ENCODE data around the gene CRTC1. TPM values are rescaled to one million over a fixed set of nuclear protein-coding genes. Genes with fewer than 3 reads are reported as not detected.

CRTC1 gene
- total and polyA plus RNA-seq, 9 of the 15 experiments (the other 6 are each of a cell fraction or from before 2014, with no cell fraction given), result 0.25 to 3.8 (median 1.2) TPM; not detected in 2

DNA sequence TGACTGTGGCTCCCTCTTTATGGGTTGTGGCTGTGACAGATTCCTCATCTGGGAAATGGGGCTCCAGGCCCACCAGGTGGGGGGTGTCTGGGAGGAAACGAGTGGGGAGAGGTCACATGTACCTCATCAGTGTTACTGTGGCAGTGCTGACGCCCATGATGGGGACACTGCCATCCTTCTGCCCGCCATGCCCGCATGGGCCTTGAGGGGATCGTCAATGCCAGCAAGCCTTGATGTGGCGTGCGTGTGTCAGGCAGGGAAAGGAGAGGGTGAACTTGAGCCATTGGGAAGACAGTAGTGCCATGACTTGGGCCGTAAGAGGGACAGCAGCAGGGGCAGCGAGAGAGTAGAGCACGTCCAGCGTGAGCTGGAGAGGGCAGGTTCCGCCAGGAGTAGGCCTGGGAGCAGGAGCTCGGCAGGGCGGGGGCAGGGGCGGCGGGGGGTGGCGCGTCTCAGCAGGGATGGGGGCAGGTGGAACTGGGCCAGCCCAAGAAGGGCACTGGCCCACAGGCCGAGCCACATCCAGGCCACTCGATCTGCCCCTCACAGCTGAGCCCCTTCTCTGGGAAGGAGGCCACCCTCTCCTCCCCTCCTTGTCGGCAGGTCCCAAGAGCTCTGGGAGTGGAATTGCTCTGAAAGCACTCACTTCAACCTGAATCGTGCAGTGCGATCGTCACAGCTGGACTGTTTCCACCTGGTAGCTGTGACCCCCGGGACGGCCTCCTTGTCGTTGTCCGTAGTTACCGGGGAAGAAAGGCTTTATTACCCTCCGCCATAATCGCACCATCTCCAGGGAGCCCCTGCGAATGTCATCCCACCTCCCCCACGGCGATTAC is 36.7 kb upstream of the CRTC1 start:
- peak; percentile 66 for FAIRE-seq
- BruUV-seq (replicated peaks), result no TSS peak
- H3K9me1 ChIP-seq (ENCODE audit: control insufficient read depth, insufficient read depth, low read length), result peaks cover 5% of the 10 kb centered on the region
- peaks cover 6 to 52% of the 10 kb centered on the region in 2 experiments; a peak in 3 of 5 replicates for H3K4me1 ChIP-seq (replicated peaks in 1 of 2; ENCODE audit: control insufficient read depth in 2 of 2, insufficient read depth in 2 of 2, low read length in 2 of 2)
- H4K20me1 ChIP-seq (replicated peaks; ENCODE audit: control insufficient read depth, insufficient read depth, low read length), result peaks cover 38% of the 10 kb centered on the region
- in situ Hi-C loops (cut with MboI) (no loop called here), intact Hi-C loops (cut with micrococcal nuclease) (no loop called here)
- TF ChIP-seq ZNF609 (CRISPR knock-in tag; IDR thresholded peaks at IDR 0.05; ENCODE audit: borderline replicate concordance) (no peak), FOXM1 (IDR thresholded peaks at IDR 0.05; ENCODE audit: low read depth) (no peak), FOXM1 (CRISPR knock-in tag; IDR thresholded peaks at IDR 0.05; ENCODE audit: low read depth) (no peak), ZBTB7A (IDR thresholded peaks at IDR 0.05; ENCODE audit: borderline replicate concordance, control insufficient read depth, low read depth, low read length) (0 out of 2 replicates have a peak, but pooled peaks have one; percentile 12), NRF1 (conservative IDR thresholded peaks at IDR 0.05 in 1 of 2, IDR thresholded peaks at IDR 0.05 in 1 of 2) (no peak), PRDM10 (IDR thresholded peaks at IDR 0.05; ENCODE audit: partially characterized antibody) (peak; percentile 30), MYBL2 (IDR thresholded peaks at IDR 0.05; ENCODE audit: low read depth) (no peak), MYBL2 (CRISPR knock-in tag; IDR thresholded peaks at IDR 0.05; ENCODE audit: borderline replicate concordance) (no peak), ZNF384 (IDR thresholded peaks at IDR 0.05; ENCODE audit: low read depth, low read length) (no peak), RBFOX2 (IDR thresholded peaks at IDR 0.05; ENCODE audit: low read depth, low read length) (0 out of 2 replicates have a peak, but pooled peaks have one; percentile 16)
- no peaks in the 10 kb centered on the region for H3K27me3 ChIP-seq (ENCODE audit: control insufficient read depth in 2 of 2, insufficient read depth in 2 of 2, low read length in 2 of 2)
- no peak overlapping the region for H3K4me3 ChIP-seq
- 44% methylated on average over 32 of the region's 34 CpGs for WGBS (ENCODE audit: insufficient coverage, low coverage, missing lambda C conversion rate)
- peak overlapping the region; percentile 46 for H3K4me2 ChIP-seq (ENCODE audit: insufficient read depth, low read length)
- H3K36me3 ChIP-seq (ENCODE audit: control insufficient read depth, insufficient read depth, low read length), result peaks cover 2% of the 10 kb centered on the region; the same call in 1 of the 3 replicates
- POLR2A ChIA-PET, result interaction anchor here (0.6 to 1.2 kb wide), 4 partner anchors 9 to 23 kb away, joined by 3 to 8 read pairs (median 4); no protein-coding TSS in a partner anchor
- peak in 1 of 4 experiments; percentile 35 for DNase-seq (ENCODE audit: extremely low read depth in 1 of 4, low spot score in 3 of 4)
- H2AFZ ChIP-seq (ENCODE audit: low read depth, low read length), result no peak overlapping the region
- no peaks in the 10 kb centered on the region for H3K9me3 ChIP-seq (replicated peaks; ENCODE audit: control insufficient read depth, insufficient read depth, low read depth, low read length)
- peak; percentile 54 for ATAC-seq
- H3K9ac ChIP-seq (ENCODE audit: insufficient read depth in 1 of 2, low read depth in 2 of 2, low read length in 2 of 2), result peak overlapping the region in 1 of 2 experiments; percentile 83; a peak in 2 of 4 replicates
- CTCF ChIA-PET (ENCODE audit: low intra/inter-chr PET ratio), result interaction anchor here (0.5 kb wide), 1 partner anchor 659 kb away, joined by 3 read pairs; no protein-coding TSS in a partner anchor
- H3K27ac ChIP-seq (ENCODE audit: extremely low read depth, low read depth, low read length), result no peak overlapping the region
- H3K79me2 ChIP-seq (ENCODE audit: control insufficient read depth, insufficient read depth, low read length), result peaks cover 8% of the 10 kb centered on the region

All from K562 (cell line).